Liver (tissue), 9 donors: ENCODE measurements around the gene SLK. TPM values are rescaled to one million over a fixed set of nuclear protein-coding genes. Genes with fewer than 3 reads are reported as not detected.

Experiments
- DNase-seq: peaks from one replicate; pipeline ENCODE4 v3.0.0-alpha.2; 2017; ENCODE audit warnings: low spot score
- H3K27ac ChIP-seq, 2 donors: one replicate each; pipeline ENCODE4 v1.7.0; 2013; ENCODE audit warnings: inconsistent platforms in 2 of 2, low read length in 2 of 2, control low read depth in 1 of 2, low read depth in 1 of 2, mild to moderate bottlenecking in 1 of 2
- H3K27me3 ChIP-seq, 4 donors: one replicate each; pipeline versions ENCODE4 v1.6.1 to v1.7.0; 2013; ENCODE audit warnings: low read length in 3 of 4, inconsistent platforms in 1 of 4, mild to moderate bottlenecking in 1 of 4, moderate library complexity in 1 of 4; ENCODE audit not compliant: control insufficient read depth in 4 of 4, insufficient read depth in 4 of 4
- H3K36me3 ChIP-seq, 4 donors: one replicate each; pipeline versions ENCODE4 v1.6.1 to v1.7.0; 2013; ENCODE audit warnings: low read length in 3 of 4, mild to moderate bottlenecking in 3 of 4, low read depth in 1 of 4, moderate library complexity in 1 of 4; ENCODE audit not compliant: control insufficient read depth in 4 of 4, insufficient read depth in 3 of 4
- H3K4me1 ChIP-seq, 4 donors: one replicate each; pipeline versions ENCODE4 v1.6.1 to v1.7.0; 2013; ENCODE audit warnings: low read length in 3 of 4, mild to moderate bottlenecking in 3 of 4, moderate library complexity in 1 of 4; ENCODE audit not compliant: control insufficient read depth in 4 of 4, insufficient read depth in 4 of 4
- H3K4me3 ChIP-seq, 3 donors: one replicate each; pipeline versions ENCODE4 v1.6.1 to v1.7.0; 2013; ENCODE audit warnings: low read length in 3 of 3, control low read depth in 1 of 3, low read depth in 1 of 3, mild to moderate bottlenecking in 1 of 3
- H3K9ac ChIP-seq, 2 donors: one replicate each; pipeline ENCODE4 v1.7.0; 2013; ENCODE audit warnings: low read length in 2 of 2, mild to moderate bottlenecking in 2 of 2, moderate library complexity in 2 of 2, control low read depth in 1 of 2, low read depth in 1 of 2
- H3K9me3 ChIP-seq, 4 donors: one replicate each; pipeline versions ENCODE4 v1.6.1 to v1.7.0; 2013; ENCODE audit warnings: low read length in 3 of 4; ENCODE audit not compliant: control insufficient read depth in 4 of 4
- ATF3 ChIP-seq: IDR thresholded peaks from 2 replicates; pipeline ENCODE4 v1.6.1; 2016; ENCODE audit warnings: antibody characterized with exemption
- CTCF ChIP-seq: fragments of 150-350 bp; IDR thresholded peaks from 2 replicates; pipeline ENCODE4 v1.5.1; 2017; ENCODE audit warnings: improper control_type of control experiment, low read depth, low read length; ENCODE audit not compliant: missing input control
- EGR1 ChIP-seq, 2 donors: IDR thresholded peaks; 2 replicates each; pipeline ENCODE4 v1.6.1; 2016 to 2018; ENCODE audit warnings: antibody characterized with exemption in 2 of 2, low read depth in 2 of 2
- FOXA1 ChIP-seq: IDR thresholded peaks from 2 replicates; pipeline ENCODE4 v1.6.1; 2016; ENCODE audit warnings: antibody characterized with exemption
- FOXA2 ChIP-seq: IDR thresholded peaks from 2 replicates; pipeline ENCODE4 v1.6.1; 2016; ENCODE audit warnings: antibody characterized with exemption
- GABPA ChIP-seq, 2 donors: IDR thresholded peaks in 1 of 2; conservative IDR thresholded peaks in 1 of 2; 2 replicates each; pipeline ENCODE4 v1.6.1; 2016; ENCODE audit warnings: antibody characterized with exemption in 2 of 2, mild to moderate bottlenecking in 1 of 2, moderate library complexity in 1 of 2
- HNF4A ChIP-seq, 2 donors: conservative IDR thresholded peaks; 2 replicates each; pipeline ENCODE4 v1.6.1; 2016; ENCODE audit warnings: antibody characterized with exemption in 2 of 2, mild to moderate bottlenecking in 2 of 2
- HNF4G ChIP-seq: IDR thresholded peaks from 2 replicates; pipeline ENCODE4 v1.6.1; 2016; ENCODE audit warnings: antibody characterized with exemption
- JUND ChIP-seq, 2 donors: IDR thresholded peaks; 2 replicates each; pipeline ENCODE4 v1.6.1; 2016; ENCODE audit warnings: antibody characterized with exemption in 2 of 2
- RAD21 ChIP-seq, 2 donors: IDR thresholded peaks; 2 replicates each; pipeline ENCODE4 v1.6.1; 2016; ENCODE audit warnings: antibody characterized with exemption in 2 of 2, mild to moderate bottlenecking in 2 of 2
- REST ChIP-seq: IDR thresholded peaks from 2 replicates; pipeline ENCODE4 v1.6.1; 2016; ENCODE audit warnings: antibody characterized with exemption, mild to moderate bottlenecking
- RXRA ChIP-seq, 2 donors: IDR thresholded peaks; 2 replicates each; pipeline ENCODE4 v1.6.1; 2017 to 2018; ENCODE audit warnings: antibody characterized with exemption in 2 of 2, mild to moderate bottlenecking in 1 of 2
- SP1 ChIP-seq: IDR thresholded peaks from 2 replicates; pipeline ENCODE4 v1.6.1; 2018; ENCODE audit warnings: antibody characterized with exemption, mild to moderate bottlenecking
- ZBTB33 ChIP-seq: IDR thresholded peaks from 2 replicates; pipeline ENCODE4 v1.6.1; 2016; ENCODE audit warnings: antibody characterized with exemption
- WGBS: extraction: QIAGEN DNeasy Blood & Tissue Kit; methylation state at CpG from one replicate; pipeline ENCODE4 v1.1.7; 2013; 5-methylcytosine and 5-hydroxymethylcytosine counted together
- polyA plus RNA-seq, 2 donors: library from polyadenylated mRNA; stranded (reverse) in 1 of 2; unstranded in 1 of 2; fragments of 200-250 nt in 1 of 2; fragments of >200 nt in 1 of 2; fragmentation: Nextera tagmentation in 1 of 2; extraction: Ambion mirVana in 1 of 2; gene quantifications; one replicate each; pipeline versions ENCODE4 v1.2.1 to v1.2.3, GENCODE V29; 2013 to 2015
- total RNA-seq, 2 donors: library from RNA; depleted of rRNA; stranded (reverse); fragments of >200 nt; gene quantifications; one replicate each; pipeline ENCODE4 v1.2.3, GENCODE V29; 2014
- donor health status: healthy.
- donor health status: healthy.
- donor health status: healthy.
- donor health status: healthy.
- donor health status: healthy.

Gene SLK
- total and polyA plus RNA-seq, 4 donors: 3.9 to 20.3 (median 12.4) TPM

GRCh38 chr10:103930881-103931280 lies 36.1 kb upstream of the SLK start (continued):
- no peak for TF ChIP-seq ZBTB33
- no peak for TF ChIP-seq EGR1 (IDR thresholded peaks at IDR 0.05; ENCODE audit: low read depth in 2 of 2)

GRCh38 chr10:103931603-103932002 lies 35.3 kb upstream of the SLK start:
- Histone ChIP-seq H3K4me3 (no peak overlapping the region), H3K27me3 (no peaks in the 10 kb centered on the region), H3K9ac (no peak overlapping the region), H3K4me1 (no peaks in the 10 kb centered on the region), H3K9me3 (no peaks in the 10 kb centered on the region), H3K27ac (no peak overlapping the region), H3K36me3 (no peaks in the 10 kb centered on the region)
- 100% methylated on average over 2 of the region's 2 CpGs for WGBS
- DNase-seq: no peak
- TF ChIP-seq FOXA2 (no peak), GABPA (IDR thresholded peaks at IDR 0.05 in 1 of 2, conservative IDR thresholded peaks at IDR 0.05 in 1 of 2) (no peak), RXRA (IDR thresholded peaks at IDR 0.05) (no peak), FOXA1 (no peak), ZBTB33 (no peak), HNF4G (no peak), CTCF (no peak), JUND (IDR thresholded peaks at IDR 0.05) (no peak), RAD21 (IDR thresholded peaks at IDR 0.05) (no peak), HNF4A (conservative IDR thresholded peaks at IDR 0.05) (no peak), ATF3 (no peak), REST (no peak), SP1 (no peak)
